ENCODE data around the gene S100A16.
"Not testable (repeated sequence)": the region's sequence is repeated elsewhere in the genome, so short reads cannot be mapped to it uniquely, and the experiment has no call there.

Gene S100A16

GRCh38 chr1:153578490-153578889 is 34.4 kb downstream of the S100A16 start:
- Histone ChIP-seq H3K9ac (ENCODE audit: low read length) (no peak overlapping the region), H3K36me3 (ENCODE audit: control insufficient read depth, low read depth, low read length) (no peaks in the 10 kb centered on the region), H3K4me3 (ENCODE audit: low read length) (no peak overlapping the region), H3K9me3 (ENCODE audit: control insufficient read depth, low read depth, low read length) (no peaks in the 10 kb centered on the region), H3K27me3 (ENCODE audit: control insufficient read depth, insufficient read depth, low read length) (no peaks in the 10 kb centered on the region), H3K4me1 (ENCODE audit: control insufficient read depth, low read depth, low read length) (no peaks in the 10 kb centered on the region), H3K27ac (ENCODE audit: low read length) (no peak overlapping the region)

GRCh38 chr1:153577624-153578051 is 35.3 kb downstream of the S100A16 start:
- H3K36me3 ChIP-seq (ENCODE audit: control insufficient read depth, low read depth, low read length), result no peaks in the 10 kb centered on the region
- H3K9me3 ChIP-seq (ENCODE audit: control insufficient read depth, low read depth, low read length), result no peaks in the 10 kb centered on the region
- H3K4me3 ChIP-seq (ENCODE audit: low read length), result no peak overlapping the region
- H3K27me3 ChIP-seq (ENCODE audit: control insufficient read depth, insufficient read depth, low read length), result no peaks in the 10 kb centered on the region
- H3K4me1 ChIP-seq (ENCODE audit: control insufficient read depth, low read depth, low read length), result no peaks in the 10 kb centered on the region
- H3K27ac ChIP-seq (ENCODE audit: low read length), result no peak overlapping the region
- no peak overlapping the region for H3K9ac ChIP-seq (ENCODE audit: low read length)

- no peaks in the 10 kb centered on the region for H3K27me3 ChIP-seq (ENCODE audit: control insufficient read depth, insufficient read depth, low read length)
- H3K36me3 ChIP-seq (ENCODE audit: control insufficient read depth, low read depth, low read length), result no peaks in the 10 kb centered on the region
- no peak overlapping the region for H3K4me3 ChIP-seq (ENCODE audit: low read length)
- no peak overlapping the region for H3K27ac ChIP-seq (ENCODE audit: low read length)
- no peak overlapping the region for H3K9ac ChIP-seq (ENCODE audit: low read length)
- no peaks in the 10 kb centered on the region for H3K9me3 ChIP-seq (ENCODE audit: control insufficient read depth, low read depth, low read length)
- no peaks in the 10 kb centered on the region for H3K4me1 ChIP-seq (ENCODE audit: control insufficient read depth, low read depth, low read length)
Observed at GRCh38 chr1:153577138-153577537, 35.8 kb downstream of the S100A16 start.

GRCh38 chr1:153575497-153575896 is 37.4 kb downstream of the S100A16 start:
- not testable (repeated sequence) for H3K36me3 ChIP-seq (ENCODE audit: control insufficient read depth, low read depth, low read length); H3K27ac ChIP-seq (ENCODE audit: low read length)

GRCh38 chr1:153575081-153575491 is 37.9 kb downstream of the S100A16 start:
- H3K27ac ChIP-seq (ENCODE audit: low read length); H3K36me3 ChIP-seq (ENCODE audit: control insufficient read depth, low read depth, low read length); H3K27me3 ChIP-seq (ENCODE audit: control insufficient read depth, insufficient read depth, low read length); H3K9me3 ChIP-seq (ENCODE audit: control insufficient read depth, low read depth, low read length); H3K9ac ChIP-seq (ENCODE audit: low read length); H3K4me3 ChIP-seq (ENCODE audit: low read length); H3K4me1 ChIP-seq (ENCODE audit: control insufficient read depth, low read depth, low read length): not testable (repeated sequence)

More at GRCh38 chr1:153575497-153575896, 37.4 kb downstream of the S100A16 start:
- H3K9ac ChIP-seq (ENCODE audit: low read length); H3K4me1 ChIP-seq (ENCODE audit: control insufficient read depth, low read depth, low read length); H3K9me3 ChIP-seq (ENCODE audit: control insufficient read depth, low read depth, low read length); H3K4me3 ChIP-seq (ENCODE audit: low read length); H3K27me3 ChIP-seq (ENCODE audit: control insufficient read depth, insufficient read depth, low read length): not testable (repeated sequence)

GRCh38 chr1:153573351-153573750 is 39.6 kb downstream of the S100A16 start:
- no peak overlapping the region for H3K27ac ChIP-seq (ENCODE audit: low read length)
- H3K36me3 ChIP-seq (ENCODE audit: control insufficient read depth, low read depth, low read length), result no peaks in the 10 kb centered on the region
- H3K4me1 ChIP-seq (ENCODE audit: control insufficient read depth, low read depth, low read length), result peaks cover under 1% of the 10 kb centered on the region
- H3K4me3 ChIP-seq (ENCODE audit: low read length), result no peak overlapping the region
- H3K27me3 ChIP-seq (ENCODE audit: control insufficient read depth, insufficient read depth, low read length), result no peaks in the 10 kb centered on the region
- H3K9ac ChIP-seq (ENCODE audit: low read length), result no peak overlapping the region
- no peaks in the 10 kb centered on the region for H3K9me3 ChIP-seq (ENCODE audit: control insufficient read depth, low read depth, low read length)

GRCh38 chr1:153572569-153573015 is 40.3 kb downstream of the S100A16 start:
- H3K4me1 ChIP-seq (ENCODE audit: control insufficient read depth, low read depth, low read length), result peaks cover 9% of the 10 kb centered on the region
- no peak overlapping the region for H3K27ac ChIP-seq (ENCODE audit: low read length)
- H3K4me3 ChIP-seq (ENCODE audit: low read length), result no peak overlapping the region
- no peaks in the 10 kb centered on the region for H3K27me3 ChIP-seq (ENCODE audit: control insufficient read depth, insufficient read depth, low read length)
- H3K9me3 ChIP-seq (ENCODE audit: control insufficient read depth, low read depth, low read length), result no peaks in the 10 kb centered on the region
- no peaks in the 10 kb centered on the region for H3K36me3 ChIP-seq (ENCODE audit: control insufficient read depth, low read depth, low read length)
- H3K9ac ChIP-seq (ENCODE audit: low read length), result no peak overlapping the region

GRCh38 chr1:153571706-153572105 is 41.2 kb downstream of the S100A16 start:
- Histone ChIP-seq H3K4me3 (ENCODE audit: low read length) (no peak overlapping the region), H3K4me1 (ENCODE audit: control insufficient read depth, low read depth, low read length) (peaks cover 15% of the 10 kb centered on the region), H3K27ac (ENCODE audit: low read length) (no peak overlapping the region), H3K36me3 (ENCODE audit: control insufficient read depth, low read depth, low read length) (no peaks in the 10 kb centered on the region), H3K27me3 (ENCODE audit: control insufficient read depth, insufficient read depth, low read length) (no peaks in the 10 kb centered on the region), H3K9me3 (ENCODE audit: control insufficient read depth, low read depth, low read length) (no peaks in the 10 kb centered on the region), H3K9ac (ENCODE audit: low read length) (no peak overlapping the region)

GRCh38 chr1:153570874-153571273 is 42.1 kb downstream of the S100A16 start:
- Histone ChIP-seq H3K4me3 (ENCODE audit: low read length) (no peak overlapping the region), H3K27me3 (ENCODE audit: control insufficient read depth, insufficient read depth, low read length) (no peaks in the 10 kb centered on the region), H3K27ac (ENCODE audit: low read length) (no peak overlapping the region), H3K9ac (ENCODE audit: low read length) (no peak overlapping the region), H3K36me3 (ENCODE audit: control insufficient read depth, low read depth, low read length) (no peaks in the 10 kb centered on the region), H3K9me3 (ENCODE audit: control insufficient read depth, low read depth, low read length) (no peaks in the 10 kb centered on the region), H3K4me1 (ENCODE audit: control insufficient read depth, low read depth, low read length) (peaks cover 19% of the 10 kb centered on the region)

- Histone ChIP-seq H3K4me3 (ENCODE audit: low read length) (no peak overlapping the region), H3K9me3 (ENCODE audit: control insufficient read depth, low read depth, low read length) (no peaks in the 10 kb centered on the region), H3K36me3 (ENCODE audit: control insufficient read depth, low read depth, low read length) (no peaks in the 10 kb centered on the region), H3K27me3 (ENCODE audit: control insufficient read depth, insufficient read depth, low read length) (no peaks in the 10 kb centered on the region), H3K27ac (ENCODE audit: low read length) (no peak overlapping the region), H3K9ac (ENCODE audit: low read length) (no peak overlapping the region), H3K4me1 (ENCODE audit: control insufficient read depth, low read depth, low read length) (peaks cover 25% of the 10 kb centered on the region)
Observed at GRCh38 chr1:153569465-153569864, 43.5 kb downstream of the S100A16 start.

GRCh38 chr1:153568367-153569099 is 44.4 kb downstream of the S100A16 start:
- Histone ChIP-seq H3K4me1 (ENCODE audit: control insufficient read depth, low read depth, low read length) (peaks cover 25% of the 10 kb centered on the region), H3K4me3 (ENCODE audit: low read length) (peak overlapping the region; percentile 22), H3K9ac (ENCODE audit: low read length) (peak overlapping the region; percentile 19), H3K27ac (ENCODE audit: low read length) (no peak overlapping the region), H3K9me3 (ENCODE audit: control insufficient read depth, low read depth, low read length) (no peaks in the 10 kb centered on the region), H3K27me3 (ENCODE audit: control insufficient read depth, insufficient read depth, low read length) (no peaks in the 10 kb centered on the region), H3K36me3 (ENCODE audit: control insufficient read depth, low read depth, low read length) (no peaks in the 10 kb centered on the region)
